HFFc6 (cell line): ENCODE results near the gene MIOX. TPM values are rescaled to one million over a fixed set of nuclear protein-coding genes. Genes with fewer than 3 reads are reported as not detected.

Experiments used
- DNase-seq: peaks from one replicate; pipeline ENCODE4 v3.0.0-alpha.2; 2018
- H3K27ac Mint-ChIP-seq: 2 replicates; pipeline ENCODE4 v1.8.0; 2020; ENCODE audit warnings: mild to moderate bottlenecking, mixed read lengths
- H3K27me3 Mint-ChIP-seq: 2 replicates; pipeline ENCODE4 v1.8.0; 2021; ENCODE audit warnings: mild to moderate bottlenecking, moderate library complexity, mixed read lengths; ENCODE audit not compliant: insufficient read depth
- H3K36me3 Mint-ChIP-seq: 2 replicates; pipeline ENCODE4 v1.8.0; 2021; ENCODE audit warnings: low read depth, mixed read lengths
- H3K4me1 Mint-ChIP-seq: 2 replicates; pipeline ENCODE4 v1.8.0; 2020; ENCODE audit warnings: low read depth, mixed read lengths
- H3K4me3 Mint-ChIP-seq: 2 replicates; pipeline ENCODE4 v1.8.0; 2020; ENCODE audit warnings: mild to moderate bottlenecking, moderate library complexity, mixed read lengths
- H3K9me3 Mint-ChIP-seq: 2 replicates; pipeline ENCODE4 v1.8.0; 2020; ENCODE audit warnings: mild to moderate bottlenecking, mixed read lengths
- total RNA-seq, 6 experiments: library from RNA; stranded (reverse); fragmentation: NEBNext Ultra II Directional; extraction: Animal tissue kit (Norgen Biotek cat#: 25700); gene quantifications; 2 replicates in 1 of 6; 3 replicates in 5 of 6; pipeline ENCODE4 v1.2.3, GENCODE V29; 2021
- TF ChIP-seq, protein P1 (sequence below): fragments of 200-600 bp; sonication (generic); IDR thresholded peaks from 2 replicates; pipeline ENCODE4 v1.5.0; 2021; ENCODE audit warnings: antibody characterized with exemption, mild to moderate bottlenecking

Gene MIOX
- total RNA-seq, 6 experiments from 2014 or later = not detected

DNA sequence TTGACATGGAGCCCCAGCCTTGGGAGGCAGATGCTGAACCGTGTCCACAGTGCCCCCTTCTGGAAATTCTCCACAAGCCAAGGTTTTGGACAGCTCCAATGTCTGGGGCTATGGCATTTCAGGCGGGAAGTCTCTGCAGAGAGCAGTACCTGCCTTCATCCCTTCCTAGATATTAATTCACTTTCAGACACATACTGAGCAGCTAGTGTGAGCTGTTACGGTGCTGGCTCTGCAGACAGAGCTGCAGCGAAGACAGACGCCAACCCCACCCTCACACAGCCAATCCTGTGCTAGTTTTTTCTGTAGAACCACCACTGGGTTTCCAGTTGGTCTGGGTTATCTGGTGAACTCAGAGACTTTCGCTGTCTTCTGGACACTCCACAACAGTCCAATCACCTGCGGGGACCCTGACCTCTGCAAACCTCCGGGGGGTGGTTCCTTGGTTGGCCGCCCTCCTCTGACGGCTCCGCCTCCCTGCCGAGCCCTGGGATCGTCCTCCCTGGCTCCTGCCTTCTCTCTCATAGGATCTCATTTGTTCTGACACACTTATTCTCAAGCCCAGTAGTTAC lies 11.7 kb downstream of the MIOX start:
- no peaks in the 10 kb centered on the region for H3K9me3 Mint-ChIP-seq
- H3K4me1 Mint-ChIP-seq = peaks cover 6% of the 10 kb centered on the region; the same call in 1 of the 2 replicates
- no peak overlapping the region for H3K4me3 Mint-ChIP-seq
- H3K27me3 Mint-ChIP-seq = peaks cover 8% of the 10 kb centered on the region
- H3K36me3 Mint-ChIP-seq = no peaks in the 10 kb centered on the region
- H3K27ac Mint-ChIP-seq = no peak overlapping the region
- DNase-seq = peak; percentile 39
- TF ChIP-seq, protein P1, sequence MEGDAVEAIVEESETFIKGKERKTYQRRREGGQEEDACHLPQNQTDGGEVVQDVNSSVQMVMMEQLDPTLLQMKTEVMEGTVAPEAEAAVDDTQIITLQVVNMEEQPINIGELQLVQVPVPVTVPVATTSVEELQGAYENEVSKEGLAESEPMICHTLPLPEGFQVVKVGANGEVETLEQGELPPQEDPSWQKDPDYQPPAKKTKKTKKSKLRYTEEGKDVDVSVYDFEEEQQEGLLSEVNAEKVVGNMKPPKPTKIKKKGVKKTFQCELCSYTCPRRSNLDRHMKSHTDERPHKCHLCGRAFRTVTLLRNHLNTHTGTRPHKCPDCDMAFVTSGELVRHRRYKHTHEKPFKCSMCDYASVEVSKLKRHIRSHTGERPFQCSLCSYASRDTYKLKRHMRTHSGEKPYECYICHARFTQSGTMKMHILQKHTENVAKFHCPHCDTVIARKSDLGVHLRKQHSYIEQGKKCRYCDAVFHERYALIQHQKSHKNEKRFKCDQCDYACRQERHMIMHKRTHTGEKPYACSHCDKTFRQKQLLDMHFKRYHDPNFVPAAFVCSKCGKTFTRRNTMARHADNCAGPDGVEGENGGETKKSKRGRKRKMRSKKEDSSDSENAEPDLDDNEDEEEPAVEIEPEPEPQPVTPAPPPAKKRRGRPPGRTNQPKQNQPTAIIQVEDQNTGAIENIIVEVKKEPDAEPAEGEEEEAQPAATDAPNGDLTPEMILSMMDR = peak; percentile 81

DNA sequence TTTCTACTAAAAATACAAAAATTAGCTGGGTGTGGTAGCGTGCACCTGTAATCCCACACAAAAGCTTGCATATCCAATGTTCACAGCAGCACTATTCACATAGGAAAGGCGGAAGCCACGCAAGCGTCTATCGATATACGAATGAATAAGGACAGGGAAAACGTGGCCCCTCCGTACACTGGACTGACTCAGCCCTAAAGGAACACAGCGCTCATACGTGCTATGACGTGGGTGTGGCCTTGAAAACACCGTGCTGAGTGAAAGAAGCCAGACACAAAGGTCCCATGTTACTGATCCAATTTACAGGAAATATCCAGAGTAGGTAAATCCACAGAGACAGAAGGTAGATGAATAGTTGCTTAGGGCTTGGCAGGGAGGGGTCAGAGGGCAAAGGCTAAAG lies 13.8 kb downstream of the MIOX start:
- Mint-ChIP-seq H3K4me1 (peaks cover 6% of the 10 kb centered on the region; the same call in 1 of the 2 replicates), H3K27ac (no peak overlapping the region), H3K4me3 (no peak overlapping the region), H3K36me3 (no peaks in the 10 kb centered on the region), H3K9me3 (no peaks in the 10 kb centered on the region), H3K27me3 (peaks cover 6% of the 10 kb centered on the region)
- TF ChIP-seq, protein P1 = no peak
- DNase-seq = no peak

DNA sequence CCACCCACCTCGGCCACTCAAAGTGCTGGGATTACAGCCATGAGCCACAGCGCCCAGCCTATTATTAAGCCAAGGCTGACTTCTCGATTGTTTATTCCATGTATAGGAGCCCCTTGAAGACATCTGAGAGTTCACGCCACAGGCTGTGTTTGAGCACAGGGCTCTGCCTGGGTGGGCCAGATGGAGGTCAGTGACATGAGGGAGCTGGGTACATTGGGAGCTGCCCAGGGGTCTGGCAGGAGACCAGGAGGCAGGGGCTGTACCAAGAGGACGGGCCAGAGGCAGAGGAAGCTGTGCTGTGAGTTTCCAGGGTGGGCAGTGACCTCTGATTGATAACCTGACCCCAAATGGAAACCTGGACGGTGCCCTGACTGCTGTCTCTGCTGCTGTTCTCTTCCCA lies 15.4 kb downstream of the MIOX start:
- H3K4me1 Mint-ChIP-seq = peaks cover 6% of the 10 kb centered on the region; the same call in 1 of the 2 replicates
- H3K27me3 Mint-ChIP-seq = peaks cover 3% of the 10 kb centered on the region
- no peaks in the 10 kb centered on the region for H3K36me3 Mint-ChIP-seq
- no peak overlapping the region for H3K4me3 Mint-ChIP-seq
- no peak for DNase-seq
- no peak overlapping the region for H3K27ac Mint-ChIP-seq
- TF ChIP-seq, protein P1 = no peak
- no peaks in the 10 kb centered on the region for H3K9me3 Mint-ChIP-seq

DNA sequence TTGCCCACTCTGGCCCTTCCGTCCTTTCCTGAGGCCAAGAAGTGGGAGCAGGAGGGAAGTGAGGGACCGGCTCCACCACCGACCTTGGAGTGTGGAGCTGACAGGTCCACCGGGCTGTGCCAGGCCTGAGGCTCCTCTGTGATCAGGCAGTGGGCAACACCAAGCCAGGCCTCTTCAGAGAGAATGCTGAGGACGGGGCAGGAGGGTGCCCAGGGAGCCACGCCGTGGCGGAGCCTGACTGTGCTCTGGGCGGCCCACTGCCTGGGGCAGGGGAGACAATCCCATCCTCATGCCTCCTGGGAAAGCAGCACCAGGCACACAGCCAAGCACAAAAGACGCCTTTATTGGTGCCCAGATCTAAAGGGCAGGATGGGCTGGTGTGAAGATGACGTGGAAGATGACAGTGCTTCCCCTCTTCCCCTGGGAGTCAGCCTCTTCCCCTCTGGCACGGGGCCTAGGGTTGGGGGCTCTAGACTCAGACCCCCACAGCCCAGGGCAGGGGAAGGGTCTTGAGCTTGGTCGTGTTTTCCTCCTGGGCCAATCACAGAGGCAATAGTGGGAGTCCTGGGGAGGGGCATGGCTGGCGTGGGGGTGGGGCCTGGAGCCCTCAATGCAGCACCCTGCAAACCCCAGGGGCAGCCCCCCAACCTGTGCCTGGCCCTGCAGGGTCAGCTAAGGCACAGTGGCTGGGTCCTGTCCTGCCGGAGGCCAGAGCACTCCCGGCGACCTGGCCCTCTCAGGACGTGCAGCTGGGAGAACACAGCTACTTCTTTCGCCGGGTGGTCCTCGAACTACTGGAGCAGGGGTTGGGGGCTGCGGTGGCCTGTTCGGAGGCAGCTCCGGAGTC lies 16.2 kb downstream of the MIOX start:
- Mint-ChIP-seq H3K4me1 (peaks cover 6% of the 10 kb centered on the region; the same call in 1 of the 2 replicates), H3K27me3 (peaks cover under 1% of the 10 kb centered on the region; the same call in 1 of the 2 replicates), H3K4me3 (no peak overlapping the region), H3K27ac (no peak overlapping the region), H3K9me3 (no peaks in the 10 kb centered on the region), H3K36me3 (no peaks in the 10 kb centered on the region)
- TF ChIP-seq, protein P1 = no peak
- no peak for DNase-seq

DNA sequence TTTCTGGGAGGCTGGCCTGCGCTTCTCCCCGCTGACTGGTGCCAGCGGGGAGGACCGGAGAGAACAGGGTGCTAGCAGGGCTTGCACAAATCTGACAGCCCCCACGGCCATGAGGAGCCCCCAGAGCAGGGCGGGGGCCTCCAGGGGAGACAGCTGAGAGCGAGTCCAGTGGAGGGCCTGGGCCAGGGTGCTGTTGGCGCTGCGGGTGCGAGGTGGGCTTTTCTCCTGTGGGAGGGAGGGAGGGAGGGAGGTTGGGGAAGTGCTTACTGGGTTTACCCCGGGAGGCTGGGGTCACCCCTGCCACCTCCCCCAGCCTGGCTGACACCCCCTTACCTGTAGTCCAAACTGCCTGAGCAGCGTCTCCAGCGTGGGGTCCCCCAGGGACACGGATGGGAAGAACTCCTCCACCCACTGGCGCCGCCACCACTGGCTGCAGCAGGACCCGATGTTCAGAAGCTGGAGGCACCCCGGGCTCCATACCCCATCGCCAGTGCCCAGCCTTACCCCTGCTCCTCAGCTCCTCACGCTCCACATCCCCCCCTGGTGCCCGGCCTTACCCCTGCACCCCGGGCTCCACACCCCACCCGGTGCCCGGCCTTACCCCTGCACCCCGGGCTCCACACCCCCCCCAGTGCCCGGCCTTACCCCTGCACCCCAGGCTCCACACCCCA lies 17.0 kb downstream of the MIOX start:
- TF ChIP-seq, protein P1 = peak; percentile 36
- no peak for DNase-seq
- H3K4me1 Mint-ChIP-seq = peaks cover 3% of the 10 kb centered on the region; the same call in 1 of the 2 replicates
- no peak overlapping the region for H3K27ac Mint-ChIP-seq
- no peak overlapping the region for H3K4me3 Mint-ChIP-seq
- H3K27me3 Mint-ChIP-seq = no peaks in the 10 kb centered on the region
- no peaks in the 10 kb centered on the region for H3K36me3 Mint-ChIP-seq
- no peaks in the 10 kb centered on the region for H3K9me3 Mint-ChIP-seq
